HG03439 (cell line): ENCODE data around the gene SRP68.
A peak's percentile ranks its signal among the peaks of the same experiment; 100 is the strongest.
"Not testable (repeated sequence)": the region's sequence is repeated elsewhere in the genome, so short reads cannot be mapped to it uniquely, and the experiment has no call there.

Experiments used
- ATAC-seq: cut with Tn5 transposase; IDR thresholded peaks from one replicate; pipeline ENCODE4 v1.9.1; 2021; ENCODE audit warnings: mild to moderate bottlenecking, moderate library complexity; ENCODE audit not compliant: unreplicated experiment

SRP68 gene

GRCh38 chr17:76077584-76078110 is 5.3 kb upstream of the SRP68 start:
- ATAC-seq = no peak

- no peak for ATAC-seq
Measured at GRCh38 chr17:76076765-76077583, 4.7 kb upstream of the SRP68 start.

GRCh38 chr17:76076146-76076764 is 3.9 kb upstream of the SRP68 start:
- no peak for ATAC-seq

DNA sequence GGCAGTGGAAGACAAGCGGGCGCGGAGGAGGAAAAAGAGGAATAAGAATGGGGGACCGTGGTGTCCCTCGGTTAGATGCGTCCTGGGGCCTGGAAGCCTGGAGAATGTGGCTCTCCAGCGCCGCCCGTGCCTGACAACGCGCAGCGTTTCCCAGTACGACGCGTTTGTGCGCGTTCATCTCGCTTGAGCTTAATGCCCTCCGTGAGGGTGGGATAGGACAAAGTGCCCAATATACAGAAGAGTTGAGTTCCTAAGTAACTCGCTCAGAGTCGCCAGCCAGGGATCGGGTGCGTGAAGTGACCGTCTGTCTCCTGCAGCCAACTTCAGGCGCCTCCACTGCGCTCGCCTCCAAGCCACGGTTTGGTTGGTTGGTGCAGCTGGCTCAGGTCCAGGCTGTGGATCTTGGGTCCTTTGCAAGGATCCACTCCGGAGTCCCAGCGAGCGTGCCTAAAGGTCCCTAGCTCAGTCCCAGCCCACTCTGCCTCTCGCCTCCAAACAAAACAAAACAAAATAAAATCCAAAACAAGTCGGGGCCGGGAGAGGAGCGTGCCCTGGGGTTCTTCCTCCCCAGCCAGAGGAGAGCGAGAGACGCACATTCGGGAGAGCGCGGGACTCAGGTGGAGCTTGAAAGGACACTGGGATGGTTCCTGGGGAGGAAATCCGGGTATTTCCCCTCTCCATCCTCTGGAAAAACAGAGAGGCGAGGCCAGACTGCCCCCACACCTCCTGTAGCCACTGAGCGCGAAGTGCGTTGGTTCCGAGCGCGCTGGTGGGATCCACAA is 3.2 kb upstream of the SRP68 start:
- ATAC-seq = no peak

GRCh38 chr17:76074390-76075363 is 2.4 kb upstream of the SRP68 start, which contains the start of gene GALR2:
Gene GALR2 (plus strand): TSS chr17:76074781. CDS start chr17:76074884, 103 bp downstream.
- no peak for ATAC-seq

- ATAC-seq = peak; percentile 23
Measured at GRCh38 chr17:76071531-76072147, 678 bp downstream of the SRP68 start.

- ATAC-seq = no peak
Measured at GRCh38 chr17:76065775-76066174, 6.5 kb downstream of the SRP68 start.

GRCh38 chr17:76063875-76064546 is 8.3 kb downstream of the SRP68 start:
- no peak for ATAC-seq

GRCh38 chr17:76058264-76058663 is 14.1 kb downstream of the SRP68 start:
- not testable (repeated sequence) for ATAC-seq

DNA sequence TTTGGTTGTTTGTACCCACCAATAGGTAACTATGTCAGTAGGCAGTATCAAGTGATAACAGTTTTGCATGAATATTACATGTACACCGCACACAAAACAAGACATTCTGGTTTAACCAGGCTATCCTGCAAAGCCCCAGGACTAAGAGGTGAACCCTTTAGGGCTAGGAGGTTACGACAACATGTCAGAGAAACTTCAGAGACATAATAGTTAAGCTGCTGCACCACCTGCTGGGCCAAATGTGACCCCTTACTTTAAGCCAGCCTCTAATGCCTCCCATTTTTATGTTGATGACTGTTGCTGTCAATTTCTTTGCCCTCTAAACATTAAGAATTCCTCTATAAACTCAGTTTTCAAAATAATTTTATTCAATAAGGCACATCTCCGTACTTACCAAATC is 15.4 kb downstream of the SRP68 start:
- ATAC-seq = no peak

DNA sequence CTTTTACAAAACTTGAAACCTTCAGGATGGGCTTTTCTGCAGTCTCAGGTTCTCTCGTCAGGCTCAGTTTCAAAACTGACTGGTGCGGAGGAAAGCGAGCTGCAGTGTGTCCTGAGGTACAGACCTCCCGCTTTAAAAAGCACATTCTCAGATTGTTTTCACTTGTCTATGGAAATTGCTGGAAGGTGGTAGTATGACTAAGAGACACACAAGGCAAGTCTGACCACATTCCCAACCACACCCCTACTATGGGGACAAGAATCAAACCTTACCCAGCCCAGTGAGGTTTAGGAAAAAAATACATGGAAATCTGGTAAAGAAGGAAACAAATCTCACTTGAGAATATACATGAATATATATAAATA is 18.2 kb downstream of the SRP68 start:
- ATAC-seq = no peak

DNA sequence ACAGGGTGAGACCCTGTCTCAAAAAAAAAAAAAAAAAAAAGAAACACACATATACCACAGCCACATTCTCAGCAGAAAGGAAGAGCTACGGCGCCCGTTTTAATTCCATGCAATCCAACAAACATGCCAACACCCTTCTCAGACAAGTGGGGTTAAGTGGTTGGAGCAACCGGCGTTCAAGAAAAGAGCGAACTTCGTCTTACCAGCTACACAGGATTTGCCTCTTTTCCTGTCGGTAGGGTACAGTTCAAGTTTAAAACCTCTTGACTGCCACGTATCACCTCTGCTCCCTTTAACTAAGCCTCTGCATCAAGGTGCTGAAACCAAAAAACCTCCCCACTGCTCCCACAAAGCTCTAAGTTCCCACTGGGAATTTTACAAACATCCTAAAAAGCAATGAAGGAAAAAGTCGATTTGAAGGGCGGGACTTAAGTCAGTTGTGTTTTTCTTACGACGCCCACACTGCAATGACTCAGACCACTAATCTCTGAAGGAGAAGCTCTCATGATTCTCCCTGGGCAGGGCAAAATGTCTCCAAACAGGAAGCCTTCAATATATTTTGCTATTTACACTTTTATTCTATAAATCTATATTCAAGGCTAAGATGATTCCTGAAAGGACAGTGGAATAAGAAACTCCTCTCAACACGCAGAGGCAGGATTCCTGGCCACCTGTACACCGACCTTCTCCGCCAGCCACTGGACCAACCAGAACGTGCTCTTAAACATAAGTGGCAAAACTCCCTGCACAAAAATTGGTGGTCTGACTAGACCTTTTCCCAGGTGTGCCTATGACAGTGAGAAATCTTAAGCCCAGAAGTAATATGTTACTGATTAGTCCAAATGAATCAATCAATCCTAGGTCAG is 18.8 kb downstream of the SRP68 start:
- no peak for ATAC-seq

- ATAC-seq = no peak
Measured at GRCh38 chr17:76051561-76051960, 20.8 kb downstream of the SRP68 start.

DNA sequence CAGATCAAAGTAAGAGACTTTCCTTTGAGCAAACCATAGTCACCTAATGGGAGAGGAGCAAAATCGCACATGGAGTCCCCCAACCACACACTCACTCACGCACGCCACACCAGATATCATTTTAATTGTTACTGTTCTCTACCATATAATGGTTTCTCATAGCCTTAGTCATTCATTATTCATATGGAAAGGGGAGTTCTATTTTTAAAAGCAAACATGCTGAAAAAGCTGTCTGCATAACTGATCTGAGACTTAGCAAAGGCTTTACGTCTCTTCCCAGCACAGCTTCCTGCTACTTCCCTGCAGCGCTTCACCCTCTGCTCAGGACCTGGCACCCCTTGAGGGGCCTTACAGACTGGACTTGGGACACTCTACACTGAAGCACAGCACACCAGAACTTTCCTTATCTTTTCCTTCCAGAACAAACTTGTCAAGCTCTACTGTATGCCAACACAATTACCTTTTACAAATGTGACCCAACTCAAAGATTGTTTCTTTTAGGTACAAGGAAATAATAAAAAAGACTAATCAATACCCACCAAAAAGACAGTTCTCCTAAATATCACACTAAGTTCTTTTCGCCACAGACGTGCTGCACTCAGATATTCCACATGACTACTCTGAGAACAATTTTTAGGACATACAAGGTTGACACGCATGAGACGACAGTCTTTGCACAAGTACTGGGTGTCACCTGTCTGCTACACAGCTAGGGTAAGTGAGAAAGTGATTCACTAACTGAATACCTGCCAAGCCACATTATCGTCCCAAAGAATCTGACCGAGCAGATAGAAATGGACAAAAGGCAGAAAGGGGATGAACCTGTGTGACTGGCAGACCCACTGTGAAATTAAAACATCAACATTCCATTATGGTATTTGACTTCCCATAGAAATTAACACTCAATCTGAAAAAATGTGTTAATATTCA is 21.5 kb downstream of the SRP68 start:
- ATAC-seq = no peak

- no peak for ATAC-seq
Measured at GRCh38 chr17:76049836-76050537, 22.3 kb downstream of the SRP68 start.

DNA sequence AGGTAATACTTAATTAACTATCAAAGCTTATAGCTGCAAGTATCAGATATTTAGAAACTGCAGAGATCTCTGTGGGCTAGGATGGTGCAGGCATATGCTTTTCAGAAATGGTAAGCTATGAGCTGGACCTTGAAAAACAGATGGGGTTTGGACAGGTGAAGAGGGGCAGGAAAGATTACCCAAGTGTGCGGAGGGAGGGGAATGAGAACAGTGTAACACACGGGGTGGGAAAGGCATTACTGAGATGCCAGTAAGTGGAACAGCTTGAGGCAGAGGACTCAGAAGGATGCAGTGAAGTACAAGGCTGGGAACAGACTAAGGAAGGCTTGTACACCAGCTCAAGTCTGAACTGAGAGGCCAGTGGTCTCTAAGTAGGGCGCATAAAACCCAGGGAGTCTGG is 23.1 kb downstream of the SRP68 start:
- ATAC-seq = no peak

- no peak for ATAC-seq
Measured at GRCh38 chr17:76048711-76049110, 23.6 kb downstream of the SRP68 start.
